ENCODE measurements around the gene FAM120AOS. TPM values are rescaled to one million over a fixed set of nuclear protein-coding genes. Genes with fewer than 3 reads are reported as not detected.
"Not testable (repeated sequence)": the region's sequence is repeated elsewhere in the genome, so short reads cannot be mapped to it uniquely, and the experiment has no call there.

The FAM120AOS gene
- total and polyA plus RNA-seq, 9 donors: 28.4 to 41.8 (median 37.5) TPM

GRCh38 chr9:93447655-93448054 lies 5.7 kb downstream of the FAM120AOS start:
- DNase-seq: no peak
- H3K9me3 ChIP-seq (replicated peaks; ENCODE audit: control insufficient read depth, low read depth, low read length): no peaks in the 10 kb centered on the region
- WGBS (ENCODE audit: insufficient coverage): no CpG with 5 or more reads among the region's 4 CpGs
- H3K4me3 ChIP-seq (ENCODE audit: low read length): no peak overlapping the region
- no peak overlapping the region for H3K27ac ChIP-seq (ENCODE audit: low read length)
- H3K36me3 ChIP-seq (ENCODE audit: control insufficient read depth, insufficient read depth, low read length): peaks cover 22% of the 10 kb centered on the region
- peaks cover 10% of the 10 kb centered on the region for H3K4me1 ChIP-seq (ENCODE audit: control insufficient read depth, insufficient read depth, low read length)
- no peaks in the 10 kb centered on the region for H3K27me3 ChIP-seq (ENCODE audit: control insufficient read depth, insufficient read depth, low read length)

- no peak for DNase-seq
- Histone ChIP-seq H3K9me3 (replicated peaks; ENCODE audit: control insufficient read depth, low read depth, low read length) (no peaks in the 10 kb centered on the region), H3K27me3 (ENCODE audit: control insufficient read depth, insufficient read depth, low read length) (no peaks in the 10 kb centered on the region), H3K4me1 (ENCODE audit: control insufficient read depth, insufficient read depth, low read length) (peaks cover 10% of the 10 kb centered on the region), H3K27ac (ENCODE audit: low read length) (no peak overlapping the region), H3K36me3 (ENCODE audit: control insufficient read depth, insufficient read depth, low read length) (peaks cover 22% of the 10 kb centered on the region), H3K4me3 (ENCODE audit: low read length) (no peak overlapping the region)
- 80% methylated on average over 1 of the region's 3 CpGs for WGBS (ENCODE audit: insufficient coverage)
Measured at GRCh38 chr9:93446073-93446472, 7.3 kb downstream of the FAM120AOS start.

- DNase-seq: no peak
- no peak overlapping the region for H3K4me3 ChIP-seq (ENCODE audit: low read length)
- H3K27ac ChIP-seq (ENCODE audit: low read length): no peak overlapping the region
- H3K27me3 ChIP-seq (ENCODE audit: control insufficient read depth, insufficient read depth, low read length): no peaks in the 10 kb centered on the region
- peaks cover 3% of the 10 kb centered on the region for H3K36me3 ChIP-seq (ENCODE audit: control insufficient read depth, insufficient read depth, low read length)
- H3K4me1 ChIP-seq (ENCODE audit: control insufficient read depth, insufficient read depth, low read length): no peaks in the 10 kb centered on the region
- H3K9me3 ChIP-seq (replicated peaks; ENCODE audit: control insufficient read depth, low read depth, low read length): no peaks in the 10 kb centered on the region
- WGBS (ENCODE audit: insufficient coverage): 90% methylated on average over 7 of the region's 8 CpGs
Measured at GRCh38 chr9:93440896-93441580, 12.3 kb downstream of the FAM120AOS start.

- not testable (repeated sequence) for H3K4me3 ChIP-seq (ENCODE audit: low read length); H3K36me3 ChIP-seq (ENCODE audit: control insufficient read depth, insufficient read depth, low read length); H3K9me3 ChIP-seq (replicated peaks; ENCODE audit: control insufficient read depth, low read depth, low read length); H3K4me1 ChIP-seq (ENCODE audit: control insufficient read depth, insufficient read depth, low read length); H3K27me3 ChIP-seq (ENCODE audit: control insufficient read depth, insufficient read depth, low read length); H3K27ac ChIP-seq (ENCODE audit: low read length); DNase-seq
- WGBS (ENCODE audit: insufficient coverage): 100% methylated on average over 1 of the region's 6 CpGs
Measured at GRCh38 chr9:93439301-93439700, 14.1 kb downstream of the FAM120AOS start.

GRCh38 chr9:93437996-93438395 lies 15.4 kb downstream of the FAM120AOS start:
- no peaks in the 10 kb centered on the region for H3K27me3 ChIP-seq (ENCODE audit: control insufficient read depth, insufficient read depth, low read length)
- no peaks in the 10 kb centered on the region for H3K9me3 ChIP-seq (replicated peaks; ENCODE audit: control insufficient read depth, low read depth, low read length)
- no peaks in the 10 kb centered on the region for H3K36me3 ChIP-seq (ENCODE audit: control insufficient read depth, insufficient read depth, low read length)
- H3K4me1 ChIP-seq (ENCODE audit: control insufficient read depth, insufficient read depth, low read length): no peaks in the 10 kb centered on the region
- 60% methylated on average over 1 of the region's 2 CpGs for WGBS (ENCODE audit: insufficient coverage)
- no peak overlapping the region for H3K4me3 ChIP-seq (ENCODE audit: low read length)
- DNase-seq: no peak
- H3K27ac ChIP-seq (ENCODE audit: low read length): no peak overlapping the region

- Histone ChIP-seq H3K27me3 (ENCODE audit: control insufficient read depth, insufficient read depth, low read length) (no peaks in the 10 kb centered on the region), H3K27ac (ENCODE audit: low read length) (no peak overlapping the region), H3K9me3 (replicated peaks; ENCODE audit: control insufficient read depth, low read depth, low read length) (no peaks in the 10 kb centered on the region), H3K36me3 (ENCODE audit: control insufficient read depth, insufficient read depth, low read length) (no peaks in the 10 kb centered on the region), H3K4me1 (ENCODE audit: control insufficient read depth, insufficient read depth, low read length) (no peaks in the 10 kb centered on the region), H3K4me3 (ENCODE audit: low read length) (no peak overlapping the region)
- 88% methylated on average over 7 of the region's 7 CpGs for WGBS (ENCODE audit: insufficient coverage)
- no peak for DNase-seq
Measured at GRCh38 chr9:93436655-93437407, 16.6 kb downstream of the FAM120AOS start.

GRCh38 chr9:93436218-93436617 lies 17.2 kb downstream of the FAM120AOS start:
- no peaks in the 10 kb centered on the region for H3K27me3 ChIP-seq (ENCODE audit: control insufficient read depth, insufficient read depth, low read length)
- WGBS (ENCODE audit: insufficient coverage): no CpG with 5 or more reads among the region's 6 CpGs
- no peak overlapping the region for H3K4me3 ChIP-seq (ENCODE audit: low read length)
- H3K27ac ChIP-seq (ENCODE audit: low read length): no peak overlapping the region
- no peaks in the 10 kb centered on the region for H3K4me1 ChIP-seq (ENCODE audit: control insufficient read depth, insufficient read depth, low read length)
- no peaks in the 10 kb centered on the region for H3K36me3 ChIP-seq (ENCODE audit: control insufficient read depth, insufficient read depth, low read length)
- H3K9me3 ChIP-seq (replicated peaks; ENCODE audit: control insufficient read depth, low read depth, low read length): no peaks in the 10 kb centered on the region
- DNase-seq: no peak

- no CpG with 5 or more reads among the region's 8 CpGs for WGBS (ENCODE audit: insufficient coverage)
- no peaks in the 10 kb centered on the region for H3K4me1 ChIP-seq (ENCODE audit: control insufficient read depth, insufficient read depth, low read length)
- H3K4me3 ChIP-seq (ENCODE audit: low read length): no peak overlapping the region
- no peaks in the 10 kb centered on the region for H3K36me3 ChIP-seq (ENCODE audit: control insufficient read depth, insufficient read depth, low read length)
- no peaks in the 10 kb centered on the region for H3K27me3 ChIP-seq (ENCODE audit: control insufficient read depth, insufficient read depth, low read length)
- no peak for DNase-seq
- no peak overlapping the region for H3K27ac ChIP-seq (ENCODE audit: low read length)
- no peaks in the 10 kb centered on the region for H3K9me3 ChIP-seq (replicated peaks; ENCODE audit: control insufficient read depth, low read depth, low read length)
Measured at GRCh38 chr9:93435386-93435785, 18.0 kb downstream of the FAM120AOS start.

GRCh38 chr9:93434056-93434455 lies 19.3 kb downstream of the FAM120AOS start:
- 94% methylated on average over 2 of the region's 3 CpGs for WGBS (ENCODE audit: insufficient coverage)
- Histone ChIP-seq H3K9me3 (replicated peaks; ENCODE audit: control insufficient read depth, low read depth, low read length) (no peaks in the 10 kb centered on the region), H3K4me1 (ENCODE audit: control insufficient read depth, insufficient read depth, low read length) (no peaks in the 10 kb centered on the region), H3K27ac (ENCODE audit: low read length) (no peak overlapping the region), H3K4me3 (ENCODE audit: low read length) (no peak overlapping the region), H3K27me3 (ENCODE audit: control insufficient read depth, insufficient read depth, low read length) (no peaks in the 10 kb centered on the region), H3K36me3 (ENCODE audit: control insufficient read depth, insufficient read depth, low read length) (no peaks in the 10 kb centered on the region)
- DNase-seq: no peak

GRCh38 chr9:93432964-93433363 lies 20.4 kb downstream of the FAM120AOS start:
- Histone ChIP-seq H3K4me1 (ENCODE audit: control insufficient read depth, insufficient read depth, low read length) (no peaks in the 10 kb centered on the region), H3K27ac (ENCODE audit: low read length) (no peak overlapping the region), H3K4me3 (ENCODE audit: low read length) (no peak overlapping the region), H3K9me3 (replicated peaks; ENCODE audit: control insufficient read depth, low read depth, low read length) (no peaks in the 10 kb centered on the region), H3K36me3 (ENCODE audit: control insufficient read depth, insufficient read depth, low read length) (no peaks in the 10 kb centered on the region), H3K27me3 (ENCODE audit: control insufficient read depth, insufficient read depth, low read length) (no peaks in the 10 kb centered on the region)
- no peak for DNase-seq
- no CpG with 5 or more reads among the region's 1 CpG for WGBS (ENCODE audit: insufficient coverage)

Measured in muscle of leg (tissue), 11 donors.